ENCODE results near the gene ST6GALNAC3. TPM values are rescaled to one million over a fixed set of nuclear protein-coding genes. Genes with fewer than 3 reads are reported as not detected.

Gene ST6GALNAC3
- polyA plus RNA-seq, 4 donors, result 72.5 to 103 (median 85.1) TPM

DNA sequence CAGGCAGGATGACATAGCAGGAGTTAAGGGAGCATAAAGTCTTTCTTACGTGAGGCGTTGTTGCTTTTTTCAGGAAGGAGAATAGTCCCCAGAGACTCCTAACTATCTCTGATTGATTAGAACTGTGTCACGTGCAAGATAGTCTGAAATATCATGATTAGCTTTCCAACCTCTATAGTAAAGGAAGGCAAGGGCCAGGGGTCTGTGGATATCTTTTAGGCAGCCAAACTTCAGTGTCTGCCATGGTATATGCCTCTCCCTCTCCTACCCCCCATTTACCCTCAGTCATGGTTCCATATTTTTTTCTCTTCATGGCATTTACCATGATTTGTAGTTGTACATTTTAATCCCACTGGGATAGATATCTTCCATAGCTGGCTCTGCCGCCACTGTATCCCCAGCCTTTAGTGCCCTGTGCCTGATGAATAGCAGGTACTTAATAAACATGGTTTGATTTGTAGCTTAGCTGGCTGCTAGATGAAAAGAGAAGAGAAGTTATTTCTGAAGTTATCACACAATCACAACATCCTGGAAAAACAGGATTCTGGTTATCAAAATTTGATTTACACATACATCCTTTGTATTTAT is 474.1 kb downstream of the ST6GALNAC3 start:
- no peak for DNase-seq (ENCODE audit: low read depth in 4 of 4, low spot score in 2 of 4)

DNA sequence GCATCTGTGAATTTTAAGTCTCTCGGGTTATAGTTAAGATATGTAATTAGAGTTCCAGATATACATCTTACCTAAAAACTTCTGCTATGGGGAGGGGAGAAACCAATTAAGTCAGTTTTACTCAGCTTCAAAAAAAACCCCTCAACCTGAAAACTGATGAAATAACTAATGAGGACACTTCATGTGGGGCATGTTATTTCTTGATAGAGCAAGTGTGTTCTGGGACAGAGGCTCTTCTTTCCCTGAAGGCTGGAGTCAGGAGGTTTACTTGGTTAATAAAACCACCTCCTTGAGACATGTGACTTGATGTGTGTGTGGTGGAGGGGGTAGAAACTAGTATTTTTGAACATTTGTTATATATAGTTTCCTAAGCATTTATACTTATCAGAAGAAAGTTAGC is 479.7 kb downstream of the ST6GALNAC3 start:
- DNase-seq (ENCODE audit: low read depth in 4 of 4, low spot score in 2 of 4), result no peak

GRCh38 chr1:76562292-76562691 is 487.7 kb downstream of the ST6GALNAC3 start:
- no peak for DNase-seq (ENCODE audit: low read depth in 4 of 4, low spot score in 2 of 4)

DNA sequence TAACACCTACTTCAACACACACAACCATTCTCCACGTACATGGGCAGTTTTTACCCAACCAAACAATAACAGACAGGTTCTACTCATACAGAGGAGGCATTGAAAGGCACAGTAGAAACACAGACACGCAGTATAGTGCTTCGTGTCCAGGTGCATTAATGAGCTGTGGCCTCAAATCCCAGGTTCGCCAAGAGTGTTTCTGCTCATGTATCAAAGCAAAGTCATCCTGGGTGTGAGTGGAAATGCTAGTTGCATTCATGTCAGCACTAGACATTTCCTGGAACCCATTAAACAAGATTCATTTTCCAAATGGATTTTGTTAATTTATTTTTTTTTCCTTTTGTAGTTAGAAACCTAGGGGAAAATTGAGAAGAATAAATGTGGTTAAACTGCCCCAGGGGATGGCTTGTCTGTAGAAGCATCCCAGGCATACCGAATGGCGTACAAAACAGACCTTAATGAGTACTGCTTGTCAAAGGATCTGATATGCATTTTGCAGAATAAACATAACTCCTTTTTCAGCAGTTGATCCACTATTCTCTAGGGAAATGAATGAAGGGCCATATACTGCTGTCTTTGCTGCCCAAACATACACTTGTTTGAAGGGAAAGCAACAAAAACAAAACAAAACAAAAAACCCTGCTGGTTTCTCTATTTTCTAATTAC is 494.2 kb downstream of the ST6GALNAC3 start:
- no peak for DNase-seq (ENCODE audit: low read depth in 4 of 4, low spot score in 2 of 4)

DNA sequence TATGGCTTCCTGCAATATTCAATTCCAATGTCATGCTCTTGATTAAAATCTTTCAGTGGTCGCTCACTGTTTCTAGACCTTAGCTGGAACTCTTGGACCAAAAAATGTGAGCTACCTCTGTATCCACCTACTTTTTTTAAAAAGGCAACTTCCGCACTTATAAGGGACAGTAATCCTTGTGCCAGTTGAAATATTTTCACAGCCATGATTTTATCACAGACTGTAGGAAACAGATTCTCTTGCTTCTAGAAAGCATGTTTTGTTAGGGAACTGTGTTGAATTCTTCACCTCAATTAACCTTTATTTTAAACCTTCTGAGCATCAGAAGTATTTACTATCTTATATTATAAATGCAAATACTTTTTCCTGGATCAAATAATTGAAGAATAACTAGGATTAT is 496.7 kb downstream of the ST6GALNAC3 start:
- no peak for DNase-seq (ENCODE audit: low read depth in 4 of 4, low spot score in 2 of 4)

DNA sequence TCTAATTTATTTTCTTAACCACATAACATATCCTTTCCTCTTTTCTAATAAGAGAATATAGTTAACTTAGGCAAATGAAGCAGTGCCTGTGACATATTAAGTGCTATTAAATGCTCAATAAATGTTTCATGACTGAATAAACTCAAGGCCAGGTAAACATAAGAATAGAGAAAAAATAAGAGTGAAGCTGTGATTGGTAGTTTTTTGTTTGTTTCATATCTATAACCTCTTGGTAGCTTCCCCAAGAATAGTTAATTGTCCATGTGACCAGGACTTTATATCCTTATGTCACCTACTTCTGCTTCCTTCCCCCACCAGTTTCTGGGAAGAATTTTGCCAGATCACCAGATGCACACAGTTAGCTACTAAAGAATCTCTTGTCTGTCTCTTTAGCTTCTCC is 497.7 kb downstream of the ST6GALNAC3 start:
- no peak for DNase-seq (ENCODE audit: low read depth in 4 of 4, low spot score in 2 of 4)

- no peak for DNase-seq (ENCODE audit: low read depth in 4 of 4, low spot score in 2 of 4)
Measured at GRCh38 chr1:76576876-76577524, 502.5 kb downstream of the ST6GALNAC3 start.

- no peak for DNase-seq (ENCODE audit: low read depth in 4 of 4, low spot score in 2 of 4)
Measured at GRCh38 chr1:76577525-76578185, 503.1 kb downstream of the ST6GALNAC3 start.

- DNase-seq (ENCODE audit: low read depth in 4 of 4, low spot score in 2 of 4), result no peak
Measured at GRCh38 chr1:76580206-76580605, 505.7 kb downstream of the ST6GALNAC3 start.

DNA sequence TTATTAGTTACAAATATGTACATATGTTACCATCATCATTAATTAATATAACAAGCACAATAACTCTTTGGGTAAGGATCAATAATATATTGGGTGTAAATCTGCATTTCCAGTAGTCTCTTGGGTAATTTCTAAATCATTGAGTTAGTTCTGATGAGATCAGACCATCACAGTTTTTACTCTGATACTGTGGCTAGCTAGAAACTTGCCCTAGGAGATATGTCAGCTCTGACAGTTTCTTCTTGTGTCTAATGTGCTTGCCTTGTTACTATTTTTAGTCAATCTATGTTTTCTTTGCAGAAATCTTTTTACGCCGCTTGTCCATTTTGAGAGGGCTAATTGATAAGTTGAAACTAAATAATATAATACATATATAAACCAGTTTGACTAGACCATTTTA is 507.2 kb downstream of the ST6GALNAC3 start:
- DNase-seq (ENCODE audit: low read depth in 4 of 4, low spot score in 2 of 4), result no peak

DNA sequence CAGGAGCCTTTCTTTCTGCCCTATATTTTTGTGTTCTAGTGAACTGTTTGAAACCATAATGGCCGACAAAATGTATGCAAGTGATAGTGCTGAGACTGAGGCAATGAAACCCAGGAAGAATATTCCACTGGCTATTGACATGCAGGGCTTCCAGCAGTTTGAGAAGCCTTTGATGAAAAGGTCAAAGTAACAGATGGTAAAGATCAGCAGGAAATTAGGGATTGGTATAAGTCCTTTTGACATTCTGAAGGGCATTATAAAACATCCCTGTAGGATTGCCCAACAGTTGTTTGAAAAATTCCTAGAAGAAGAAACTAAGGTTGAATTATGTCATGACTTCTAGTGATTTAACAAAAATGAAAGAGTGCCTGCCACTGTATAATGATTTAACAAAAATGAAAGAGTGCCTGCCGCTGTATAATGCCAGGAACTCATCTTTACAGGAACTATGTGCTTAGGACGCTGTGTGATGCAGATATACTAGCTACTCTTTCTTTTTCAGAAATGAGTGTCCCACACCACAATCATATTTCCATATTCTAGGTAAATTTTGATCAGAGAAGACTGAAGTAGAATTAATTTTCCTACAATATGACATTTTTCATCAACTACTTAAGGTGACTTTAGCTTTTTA is 508.8 kb downstream of the ST6GALNAC3 start:
- DNase-seq (ENCODE audit: low read depth in 4 of 4, low spot score in 2 of 4), result no peak

DNA sequence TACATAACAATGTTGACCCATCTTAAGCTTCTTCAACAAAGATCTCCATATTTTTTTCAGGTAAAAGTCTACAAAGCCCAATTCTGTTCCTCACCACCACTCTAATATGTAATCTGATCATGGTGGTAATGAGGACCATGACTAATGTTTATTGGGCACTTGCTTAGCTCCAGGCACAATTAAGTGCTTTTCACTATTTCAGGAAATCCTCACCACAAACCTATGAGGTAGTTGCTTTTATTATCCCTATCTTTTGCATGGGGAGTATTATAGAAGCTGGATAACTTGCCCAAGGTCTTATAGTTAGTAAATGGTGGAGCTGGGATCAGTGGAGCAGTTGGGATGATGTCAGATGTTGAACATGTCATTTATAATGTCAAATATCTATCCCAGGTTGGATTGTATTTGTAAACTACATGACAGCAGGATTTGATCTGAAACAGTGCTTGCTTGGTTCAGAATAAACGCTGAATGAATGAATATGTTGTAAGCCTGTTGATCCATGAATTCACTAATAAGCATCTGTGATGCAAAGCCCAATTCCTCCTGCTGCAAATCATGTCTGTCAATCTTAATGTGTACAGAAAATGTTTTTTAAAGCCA is 509.4 kb downstream of the ST6GALNAC3 start:
- DNase-seq (ENCODE audit: low read depth in 4 of 4, low spot score in 2 of 4), result no peak

DNA sequence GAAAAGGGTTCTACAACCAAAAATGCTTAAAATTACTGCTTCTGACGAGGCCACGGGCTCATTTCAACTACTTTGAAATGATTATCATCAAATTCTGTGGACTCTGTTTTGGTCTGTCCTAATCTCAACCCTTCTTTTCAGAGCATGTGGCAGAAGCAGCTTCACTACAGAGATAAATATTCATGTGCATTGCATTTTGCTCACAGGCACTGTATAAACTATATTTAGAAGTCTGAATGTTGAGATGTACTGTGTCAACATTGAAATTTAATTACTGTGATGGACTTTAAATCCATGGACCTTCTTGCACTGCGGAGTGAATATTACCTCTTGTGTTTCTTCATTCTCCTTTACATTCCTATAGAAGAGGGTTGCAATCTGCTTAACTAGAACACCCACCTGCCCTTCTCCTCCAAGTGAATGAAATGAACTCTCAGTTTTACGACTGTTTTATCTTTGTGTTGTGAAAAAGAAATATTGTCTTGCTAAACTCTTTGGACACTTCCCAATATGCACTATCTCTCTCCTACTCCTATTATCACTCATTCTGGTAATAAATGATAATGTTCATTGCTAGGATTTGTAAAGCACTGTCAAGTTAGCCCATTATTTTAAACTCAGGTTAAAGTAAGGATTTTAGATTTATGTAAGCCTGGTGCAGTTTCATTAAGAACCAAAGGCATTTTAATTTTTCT is 511.6 kb downstream of the ST6GALNAC3 start:
- DNase-seq (ENCODE audit: low read depth in 4 of 4, low spot score in 2 of 4), result no peak

- no peak for DNase-seq (ENCODE audit: low read depth in 4 of 4, low spot score in 2 of 4)
Measured at GRCh38 chr1:76587212-76587611, 512.7 kb downstream of the ST6GALNAC3 start.

DNA sequence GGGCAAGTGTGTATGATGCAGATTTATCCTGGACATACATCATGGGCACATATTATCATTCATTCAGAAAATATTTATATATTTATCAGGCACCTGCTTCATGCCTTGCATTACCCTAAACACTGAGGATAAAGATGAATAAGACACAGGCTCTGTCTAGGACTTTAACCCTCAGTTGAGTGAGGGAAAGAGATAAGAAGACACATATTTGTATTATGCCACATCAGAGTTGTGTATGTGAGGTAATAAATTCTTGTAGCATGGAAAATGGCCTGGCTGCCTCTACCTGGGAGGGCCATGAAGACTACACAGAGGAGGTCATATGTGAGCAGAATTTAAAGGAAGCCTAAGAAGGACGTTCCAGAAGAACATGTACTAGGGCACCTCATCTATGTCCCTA is 516.9 kb downstream of the ST6GALNAC3 start:
- no peak for DNase-seq (ENCODE audit: low read depth in 4 of 4, low spot score in 2 of 4)

GRCh38 chr1:76591963-76592362 is 517.4 kb downstream of the ST6GALNAC3 start:
- DNase-seq (ENCODE audit: low read depth in 4 of 4, low spot score in 2 of 4), result no peak

DNA sequence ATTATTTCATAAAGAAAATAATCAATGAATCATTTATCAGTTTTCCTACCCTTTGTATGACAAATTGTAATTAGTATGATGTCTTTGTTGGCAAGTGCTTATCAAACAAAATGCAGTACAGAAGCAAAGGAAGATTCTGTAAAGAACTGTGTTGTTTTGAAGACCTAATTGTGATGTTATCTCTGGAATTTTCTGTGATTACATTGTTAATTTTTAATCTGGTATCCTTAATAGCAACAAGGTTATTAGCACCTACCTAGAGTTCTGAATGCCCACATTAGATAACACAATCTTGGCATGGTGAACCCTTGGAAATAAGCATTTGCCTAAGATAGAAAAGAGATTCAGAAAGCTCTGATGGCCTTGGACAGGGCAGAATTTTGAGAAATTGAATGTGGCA is 518.6 kb downstream of the ST6GALNAC3 start:
- no peak for DNase-seq (ENCODE audit: low read depth in 4 of 4, low spot score in 2 of 4)

DNA sequence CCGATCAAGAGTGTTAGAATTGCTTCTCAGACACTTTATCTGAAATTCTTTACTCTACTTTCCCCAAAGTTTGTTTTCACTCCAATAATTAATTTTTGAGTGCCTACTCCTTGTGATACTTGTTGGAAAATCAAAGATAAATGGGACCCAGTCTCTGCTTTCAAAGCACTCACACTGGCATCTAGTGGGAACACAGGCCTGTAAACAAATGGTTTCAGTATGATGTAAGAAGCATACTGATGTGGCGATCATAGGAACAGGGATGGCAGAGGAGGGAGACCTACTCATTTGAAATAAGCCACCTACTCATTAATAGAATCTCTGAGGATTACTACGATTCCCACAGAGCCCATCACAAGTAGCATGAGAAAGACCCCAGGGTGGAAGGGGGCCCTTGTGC is 519.1 kb downstream of the ST6GALNAC3 start:
- no peak for DNase-seq (ENCODE audit: low read depth in 4 of 4, low spot score in 2 of 4)

- DNase-seq (ENCODE audit: low read depth in 4 of 4, low spot score in 2 of 4), result no peak
Measured at GRCh38 chr1:76595024-76595423, 520.5 kb downstream of the ST6GALNAC3 start.

GRCh38 chr1:76601465-76601864 is 526.9 kb downstream of the ST6GALNAC3 start:
- DNase-seq (ENCODE audit: low read depth in 4 of 4, low spot score in 2 of 4), result no peak

Measured in left renal cortex interstitium (tissue), 4 donors.